Prostate gland (tissue), 2 donors: Measurements from ENCODE around the gene ANKRD2. TPM values are rescaled to one million over a fixed set of nuclear protein-coding genes. Genes with fewer than 3 reads are reported as not detected.
A peak's percentile ranks its signal among the peaks of the same experiment; 100 is the strongest.

ENCODE experiments used
- DNase-seq: peaks from one replicate; pipeline ENCODE4 v3.0.0-alpha.2; 2019; ENCODE audit warnings: low spot score
- H3K27ac ChIP-seq, 2 donors: fragments of 200-600 bp; sonication (generic); 2 replicates each; pipeline ENCODE4 v1.5.1; 2017 to 2019
- H3K27me3 ChIP-seq: fragments of 200-600 bp; sonication (generic); replicated peaks from 2 replicates; pipeline ENCODE4 v1.5.1; 2019; ENCODE audit not compliant: insufficient read depth
- H3K36me3 ChIP-seq, 2 donors: fragments of 200-600 bp; sonication (generic); 1 replicate in 1 of 2; 2 replicates in 1 of 2; pipeline versions ENCODE4 v1.5.1 to v1.8.1; 2017 to 2019
- H3K4me1 ChIP-seq: fragments of 200-600 bp; sonication (generic); replicated peaks from 2 replicates; pipeline ENCODE4 v1.5.1; 2019
- H3K4me3 ChIP-seq, 2 donors: fragments of 200-600 bp; sonication (generic); 2 replicates each; pipeline ENCODE4 v1.5.1; 2017 to 2019
- H3K9me3 ChIP-seq: fragments of 200-600 bp; sonication (generic); 2 replicates; pipeline ENCODE4 v1.5.1; 2017
- CTCF ChIP-seq, 4 experiments: fragments of 200-600 bp in 2 of 4; fragments of 450-650 bp in 2 of 4; sonication (generic) in 2 of 4; IDR thresholded peaks; 1 replicate in 3 of 4; 2 replicates in 1 of 4; pipeline ENCODE4 v1.5.1; 2016 to 2019; ENCODE audit warnings: antibody characterized with exemption in 4 of 4, mild to moderate bottlenecking in 2 of 4, moderate library complexity in 2 of 4
- POLR2A ChIP-seq: fragments of 450-650 bp; IDR thresholded peaks from one replicate; pipeline ENCODE4 v1.6.1; 2016; ENCODE audit warnings: antibody characterized with exemption, mild to moderate bottlenecking
- POLR2AphosphoS5 ChIP-seq: sonication (generic); formaldehyde crosslinking; IDR thresholded peaks from one replicate; pipeline ENCODE4 v1.6.1; 2017; ENCODE audit warnings: antibody characterized with exemption
- WGBS: methylation state at CpG from one replicate; pipeline ENCODE4 v1.1.5; 2018; 5-methylcytosine and 5-hydroxymethylcytosine counted together
- intact Hi-C: fragments of 100-400 bp; cut with DNase I; formaldehyde crosslinking; loops from one replicate; pipeline ENCODE4 v1.14.2; 2022
- total RNA-seq, 2 donors: library from RNA; depleted of rRNA; stranded (reverse); fragments of >200 nt; gene quantifications; one replicate each; pipeline ENCODE4 v1.1.0, GENCODE V29; 2016

The ANKRD2 gene
- total RNA-seq, 2 donors from 2014 or later = 13.9 TPM; not detected in 1

- 92% methylated on average over 26 of the region's 33 CpGs for WGBS
- intact Hi-C loops = no loop called here
Observed at GRCh38 chr10:97570146-97570788, 2.3 kb upstream of the ANKRD2 start.

GRCh38 chr10:97570789-97571471, 1.6 kb upstream of the ANKRD2 start:
- Histone ChIP-seq H3K9me3 (no peaks in the 10 kb centered on the region), H3K4me1 (no peaks in the 10 kb centered on the region), H3K4me3 (no peak overlapping the region), H3K27ac (no peak overlapping the region), H3K36me3 (no peaks in the 10 kb centered on the region), H3K27me3 (no peaks in the 10 kb centered on the region)
- intact Hi-C loops = no loop called here
- WGBS = 54% methylated on average over 5 of the region's 5 CpGs
- TF ChIP-seq POLR2A = no peak
- TF ChIP-seq CTCF (IDR thresholded peaks at IDR 0.05) = no peak
- no peak for TF ChIP-seq POLR2AphosphoS5
- no peak for DNase-seq

More at GRCh38 chr10:97570146-97570788, 2.3 kb upstream of the ANKRD2 start:
- no peak overlapping the region for H3K4me3 ChIP-seq
- no peak overlapping the region for H3K27ac ChIP-seq
- no peaks in the 10 kb centered on the region for H3K9me3 ChIP-seq
- no peaks in the 10 kb centered on the region for H3K36me3 ChIP-seq
- H3K27me3 ChIP-seq = no peaks in the 10 kb centered on the region
- no peak for DNase-seq
- TF ChIP-seq POLR2AphosphoS5 (no peak), POLR2A (no peak), CTCF (IDR thresholded peaks at IDR 0.05) (no peak)
- H3K4me1 ChIP-seq = no peaks in the 10 kb centered on the region

- Histone ChIP-seq H3K9me3 (no peaks in the 10 kb centered on the region), H3K4me1 (no peaks in the 10 kb centered on the region), H3K27me3 (no peaks in the 10 kb centered on the region), H3K27ac (peak overlapping the region; percentile 50 to 55), H3K4me3 (no peak overlapping the region), H3K36me3 (no peaks in the 10 kb centered on the region)
- DNase-seq = peak; percentile 49
- intact Hi-C loops = loop anchor here (2.0 kb wide), 1 partner anchor 41 kb away; no protein-coding TSS in a partner anchor
- TF ChIP-seq POLR2AphosphoS5 = peak; percentile 64
- TF ChIP-seq POLR2A = no peak
- 62% methylated on average over 3 of the region's 3 CpGs for WGBS
Observed at GRCh38 chr10:97571622-97572021, 957 bp upstream of the ANKRD2 start.

- no peaks in the 10 kb centered on the region for H3K27me3 ChIP-seq
- H3K27ac ChIP-seq = peak overlapping the region in 1 of 2 donors; percentile 55
- intact Hi-C loops = loop anchor here (2.0 kb wide), 1 partner anchor 40 kb away; no protein-coding TSS in a partner anchor
- WGBS = 95% methylated on average over 2 of the region's 2 CpGs
- no peak for DNase-seq
- H3K36me3 ChIP-seq = no peaks in the 10 kb centered on the region
- no peak overlapping the region for H3K4me3 ChIP-seq
- no peaks in the 10 kb centered on the region for H3K4me1 ChIP-seq
- no peak for TF ChIP-seq POLR2AphosphoS5
- no peak for TF ChIP-seq POLR2A
- TF ChIP-seq CTCF (IDR thresholded peaks at IDR 0.05) = no peak
- no peaks in the 10 kb centered on the region for H3K9me3 ChIP-seq
Observed at GRCh38 chr10:97573021-97573420, 442 bp downstream of the ANKRD2 start.

DNA sequence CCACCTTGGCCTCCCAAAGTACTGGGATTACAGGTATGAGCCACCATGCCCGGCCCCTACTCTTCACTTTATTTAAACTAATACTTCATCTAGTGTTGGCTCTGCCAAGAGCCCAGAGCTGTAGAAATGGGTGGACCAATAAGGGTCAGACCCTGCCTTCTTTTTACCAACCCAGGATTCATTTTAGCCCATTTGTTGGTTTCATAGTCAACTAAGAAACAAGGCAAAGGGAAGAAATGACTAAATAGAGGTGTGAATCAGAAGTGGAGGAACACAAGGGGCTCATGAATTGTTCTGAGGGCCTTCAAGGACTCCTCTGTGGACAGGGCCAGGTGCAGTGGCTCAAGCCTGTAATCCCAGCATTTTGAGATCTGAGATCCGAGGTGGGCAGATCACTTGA, 1.1 kb downstream of the ANKRD2 start:
- DNase-seq = no peak
- Histone ChIP-seq H3K27me3 (no peaks in the 10 kb centered on the region), H3K9me3 (no peaks in the 10 kb centered on the region), H3K36me3 (no peaks in the 10 kb centered on the region), H3K4me3 (no peak overlapping the region), H3K27ac (no peak overlapping the region), H3K4me1 (no peaks in the 10 kb centered on the region)
- 46% methylated on average over 2 of the region's 2 CpGs for WGBS
- TF ChIP-seq CTCF (IDR thresholded peaks at IDR 0.05) (no peak), POLR2AphosphoS5 (no peak), POLR2A (no peak)
- intact Hi-C loops = loop anchor here (2.0 kb wide), 1 partner anchor 39 kb away; no protein-coding TSS in a partner anchor
